ENCODE measurements around the gene SLC34A1. TPM values are rescaled to one million over a fixed set of nuclear protein-coding genes. Genes with fewer than 3 reads are reported as not detected.
"Not testable (repeated sequence)": the region's sequence is repeated elsewhere in the genome, so short reads cannot be mapped to it uniquely, and the experiment has no call there.

Gene SLC34A1
- total RNA-seq, 4 donors from 2014 or later: not detected

GRCh38 chr5:177405805-177406204 lies 21.6 kb downstream of the SLC34A1 start:
- intact Hi-C loops (cut with DNase I): no loop called here
- no peaks in the 10 kb centered on the region for H3K36me3 ChIP-seq
- no peak overlapping the region for H3K27ac ChIP-seq (replicated peaks in 1 of 4)
- no peak overlapping the region for H3K4me3 ChIP-seq
- H3K27me3 ChIP-seq: peaks cover 7 to 54% (median 31%) of the 10 kb centered on the region in 4 donors
- WGBS: 40% methylated on average over 1 of the region's 5 CpGs
- TF ChIP-seq EP300 (IDR thresholded peaks at IDR 0.05): no peak
- TF ChIP-seq POLR2A (IDR thresholded peaks at IDR 0.05; ENCODE audit: low read depth): no peak
- TF ChIP-seq POLR2AphosphoS5 (IDR thresholded peaks at IDR 0.05): no peak
- peaks cover 27 to 36% (median 32%) of the 10 kb centered on the region in 4 donors for H3K4me1 ChIP-seq
- no peak for DNase-seq (ENCODE audit: extremely low spot score)
- H3K9me3 ChIP-seq: no peaks in the 10 kb centered on the region

- intact Hi-C loops (cut with DNase I): no loop called here
- H3K36me3 ChIP-seq: no peaks in the 10 kb centered on the region
- TF ChIP-seq CTCF (IDR thresholded peaks at IDR 0.05) (no peak), POLR2AphosphoS5 (IDR thresholded peaks at IDR 0.05) (no peak), POLR2A (IDR thresholded peaks at IDR 0.05; ENCODE audit: low read depth) (no peak), EP300 (IDR thresholded peaks at IDR 0.05) (no peak)
- DNase-seq (ENCODE audit: extremely low spot score): no peak
- peaks cover 0 to 20% (median under 1%) of the 10 kb centered on the region in 4 donors for H3K27me3 ChIP-seq
- peaks cover 8 to 10% (median 8%) of the 10 kb centered on the region in 4 donors for H3K4me1 ChIP-seq
- no peak within 1 kb of the TSS for H3K27ac ChIP-seq (replicated peaks in 1 of 4)
- H3K9me3 ChIP-seq: no peaks in the 10 kb centered on the region
- WGBS: 85% methylated on average over 6 of the region's 9 CpGs
- no peak within 1 kb of the TSS for H3K4me3 ChIP-seq
Observed at GRCh38 chr5:177409043-177409801, 25.0 kb downstream of the SLC34A1 start, which contains the start of gene F12. Gene F12 (minus strand): TSS chr5:177409564. CDS start chr5:177409527, 37 bp downstream.

- intact Hi-C loops (cut with DNase I): no loop called here
- no peaks in the 10 kb centered on the region for H3K36me3 ChIP-seq
- TF ChIP-seq CTCF (IDR thresholded peaks at IDR 0.05): no peak
- no peak for TF ChIP-seq EP300 (IDR thresholded peaks at IDR 0.05)
- no peak for TF ChIP-seq POLR2AphosphoS5 (IDR thresholded peaks at IDR 0.05)
- TF ChIP-seq POLR2A (IDR thresholded peaks at IDR 0.05; ENCODE audit: low read depth): no peak
- H3K27ac ChIP-seq (replicated peaks in 1 of 4): no peak overlapping the region
- H3K4me1 ChIP-seq: no peaks in the 10 kb centered on the region
- DNase-seq (ENCODE audit: extremely low spot score): no peak
- H3K27me3 ChIP-seq: peaks cover 0 to 6% (median 0%) of the 10 kb centered on the region in 4 donors
- no peak overlapping the region for H3K4me3 ChIP-seq
- WGBS: 73% methylated on average over 3 of the region's 3 CpGs
- H3K9me3 ChIP-seq: no peaks in the 10 kb centered on the region
Observed at GRCh38 chr5:177410575-177410974, 26.3 kb downstream of the SLC34A1 start.

GRCh38 chr5:177412603-177413233 lies 28.5 kb downstream of the SLC34A1 start:
- 91% methylated on average over 8 of the region's 8 CpGs for WGBS
- Histone ChIP-seq H3K9me3 (no peaks in the 10 kb centered on the region), H3K27me3 (no peaks in the 10 kb centered on the region), H3K27ac (replicated peaks in 1 of 4) (no peak overlapping the region), H3K4me1 (peaks cover 0 to 11% (median 5%) of the 10 kb centered on the region in 4 donors), H3K36me3 (no peaks in the 10 kb centered on the region), H3K4me3 (no peak overlapping the region)
- TF ChIP-seq EP300 (IDR thresholded peaks at IDR 0.05) (no peak), CTCF (IDR thresholded peaks at IDR 0.05) (no peak), POLR2AphosphoS5 (IDR thresholded peaks at IDR 0.05) (no peak), POLR2A (IDR thresholded peaks at IDR 0.05; ENCODE audit: low read depth) (no peak)
- no peak for DNase-seq (ENCODE audit: extremely low spot score)
- intact Hi-C loops (cut with DNase I): no loop called here

GRCh38 chr5:177414481-177414880 lies 30.2 kb downstream of the SLC34A1 start:
- DNase-seq (ENCODE audit: extremely low spot score): no peak
- Histone ChIP-seq H3K4me1 (peaks cover 0 to 11% (median 5%) of the 10 kb centered on the region in 4 donors), H3K4me3 (no peak overlapping the region), H3K27ac (replicated peaks in 1 of 4) (no peak overlapping the region), H3K27me3 (no peaks in the 10 kb centered on the region), H3K36me3 (no peaks in the 10 kb centered on the region), H3K9me3 (no peaks in the 10 kb centered on the region)
- no peak for TF ChIP-seq POLR2A (IDR thresholded peaks at IDR 0.05; ENCODE audit: low read depth)
- TF ChIP-seq POLR2AphosphoS5 (IDR thresholded peaks at IDR 0.05): no peak
- no peak for TF ChIP-seq CTCF (IDR thresholded peaks at IDR 0.05)
- TF ChIP-seq EP300 (IDR thresholded peaks at IDR 0.05): no peak
- WGBS: 93% methylated on average over 3 of the region's 3 CpGs
- intact Hi-C loops (cut with DNase I): no loop called here

GRCh38 chr5:177417081-177417480 lies 32.8 kb downstream of the SLC34A1 start:
- H3K4me3 ChIP-seq; DNase-seq (ENCODE audit: extremely low spot score); H3K9me3 ChIP-seq; H3K36me3 ChIP-seq; H3K27me3 ChIP-seq; intact Hi-C loops (cut with DNase I); H3K27ac ChIP-seq (replicated peaks in 1 of 4): not testable (repeated sequence)
- 95% methylated on average over 6 of the region's 6 CpGs for WGBS
- peaks cover 0 to 11% (median 5%) of the 10 kb centered on the region in 4 donors for H3K4me1 ChIP-seq

Data from esophagus muscularis mucosa (tissue), 4 donors.